Sigmoid colon (tissue), 4 donors: ENCODE measurements around the gene VPS8.

ENCODE experiments used
- CTCF ChIP-seq, 4 experiments: fragments of 450-650 bp in 3 of 4; fragments of 200-600 bp in 1 of 4; IDR thresholded peaks; one replicate each; pipeline ENCODE4 v1.5.1; 2016 to 2019; ENCODE audit warnings: antibody characterized with exemption in 4 of 4, mild to moderate bottlenecking in 3 of 4, moderate library complexity in 2 of 4
- POLR2A ChIP-seq, 2 donors: fragments of 450-650 bp; IDR thresholded peaks; one replicate each; pipeline ENCODE4 v1.6.1; 2016; ENCODE audit warnings: antibody characterized with exemption in 2 of 2, mild to moderate bottlenecking in 2 of 2, moderate library complexity in 2 of 2
- POLR2AphosphoS5 ChIP-seq, 4 donors: sonication (generic); formaldehyde crosslinking; IDR thresholded peaks; one replicate each; pipeline ENCODE4 v1.6.1; 2017; ENCODE audit warnings: antibody characterized with exemption in 4 of 4

DNA sequence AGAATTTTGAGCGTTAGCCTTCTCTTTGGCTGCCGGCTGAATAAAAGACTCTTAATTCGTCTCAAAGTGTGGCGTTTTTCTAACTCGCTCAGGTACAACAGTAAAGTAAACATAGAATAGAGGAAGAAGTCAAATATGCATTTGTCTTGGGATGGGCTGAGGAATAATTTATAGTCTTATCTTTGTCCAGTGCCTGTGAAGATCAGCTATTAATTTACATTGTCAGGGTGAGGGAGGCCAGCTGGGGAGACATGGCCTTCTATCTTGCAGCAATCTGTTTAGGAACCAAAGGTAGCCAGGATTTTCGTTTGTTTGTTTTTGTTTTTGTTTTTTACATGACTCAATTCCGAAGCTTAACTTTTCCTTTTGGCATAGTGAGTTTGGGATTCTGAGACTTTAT, 100.2 kb downstream of the VPS8 start:
- no peak for TF ChIP-seq POLR2A (IDR thresholded peaks at IDR 0.05)
- no peak for TF ChIP-seq CTCF (IDR thresholded peaks at IDR 0.05)
- TF ChIP-seq POLR2AphosphoS5 (IDR thresholded peaks at IDR 0.05) = no peak
